Inflammatory macrophage (primary cell): ENCODE data around the gene RET.
A peak's percentile ranks its signal among the peaks of the same experiment; 100 is the strongest.

Experiments
- DNase-seq, 2 donors: peaks; one replicate each; pipeline ENCODE4 v3.0.0-alpha.2; 2020 to 2022

Gene RET

DNA sequence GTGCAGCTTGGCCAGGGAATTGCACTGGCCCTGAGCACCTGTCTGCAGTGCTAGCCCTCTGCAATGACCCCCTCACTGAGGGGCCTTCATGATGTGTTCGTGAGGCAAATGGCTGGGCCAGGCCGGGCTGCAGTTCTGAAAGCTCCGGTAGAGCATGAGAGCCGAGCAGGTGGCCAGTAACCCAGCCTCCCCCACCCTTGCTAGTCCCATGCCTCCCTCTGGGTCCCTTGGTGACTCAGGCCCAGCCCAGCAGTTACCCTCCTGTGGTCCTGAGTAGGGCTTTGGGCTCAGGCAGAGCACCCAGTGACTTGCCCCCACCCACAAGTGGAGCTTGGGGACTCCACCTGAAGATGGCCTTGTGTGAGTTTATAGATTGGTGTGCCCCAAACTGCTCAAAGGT, 45.2 kb downstream of the RET start:
- no peak for DNase-seq

DNA sequence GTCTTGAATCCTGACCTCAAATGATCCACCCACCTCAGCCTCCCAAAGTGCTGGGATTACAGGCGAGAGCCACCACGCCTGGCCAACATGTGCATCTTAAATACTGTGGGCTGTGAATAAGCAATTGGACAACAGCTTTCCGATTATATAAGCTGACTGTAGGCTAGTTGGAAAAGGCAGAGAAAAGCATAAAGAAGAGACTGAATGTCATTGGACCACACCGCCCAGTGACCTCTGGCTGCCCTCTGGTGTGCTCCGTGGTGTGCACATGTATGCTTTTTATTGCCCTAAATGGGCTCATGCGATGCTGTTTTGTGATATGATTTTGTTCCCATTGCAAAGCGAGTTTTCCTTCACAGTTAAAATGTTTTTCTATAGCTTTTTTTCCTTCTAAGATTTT, 46.0 kb downstream of the RET start:
- DNase-seq: no peak

DNA sequence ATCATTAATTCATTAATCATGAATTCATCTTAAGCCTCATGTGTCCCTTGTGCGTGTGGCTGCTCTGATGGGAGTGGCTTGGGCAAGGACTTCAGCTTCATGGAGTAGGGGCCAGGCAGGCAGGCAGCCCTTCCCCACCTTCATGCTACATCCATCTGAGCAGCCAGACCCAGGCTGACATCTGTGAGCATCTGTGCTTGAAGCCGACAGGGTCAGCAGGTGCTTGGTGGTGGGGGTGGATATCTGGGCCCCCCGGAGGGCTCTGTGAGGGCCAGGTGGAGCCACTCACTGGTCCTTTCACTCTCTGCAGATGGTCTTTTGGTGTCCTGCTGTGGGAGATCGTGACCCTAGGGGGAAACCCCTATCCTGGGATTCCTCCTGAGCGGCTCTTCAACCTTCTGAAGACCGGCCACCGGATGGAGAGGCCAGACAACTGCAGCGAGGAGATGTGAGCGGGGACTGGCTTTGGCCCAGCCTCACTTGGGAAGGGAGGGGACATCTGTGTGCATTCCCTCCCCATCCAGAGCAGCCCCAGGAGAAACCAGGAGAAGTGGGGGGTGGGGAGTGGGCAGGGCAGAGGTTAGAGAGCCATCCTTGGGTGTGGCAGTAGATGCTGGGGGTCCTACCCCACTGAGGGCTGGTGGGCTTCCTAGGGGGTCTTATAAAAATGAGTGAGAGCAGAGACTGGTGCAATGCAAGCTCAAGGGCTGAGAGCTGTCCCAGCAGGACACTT, 46.7 kb downstream of the RET start:
- no peak for DNase-seq

GRCh38 chr10:43124094-43124521, 47.2 kb downstream of the RET start:
- DNase-seq: no peak

GRCh38 chr10:43124574-43125273, 47.9 kb downstream of the RET start:
- peak in 1 of 2 donors; percentile 12 for DNase-seq

GRCh38 chr10:43125274-43125845, 48.5 kb downstream of the RET start:
- DNase-seq: no peak

DNA sequence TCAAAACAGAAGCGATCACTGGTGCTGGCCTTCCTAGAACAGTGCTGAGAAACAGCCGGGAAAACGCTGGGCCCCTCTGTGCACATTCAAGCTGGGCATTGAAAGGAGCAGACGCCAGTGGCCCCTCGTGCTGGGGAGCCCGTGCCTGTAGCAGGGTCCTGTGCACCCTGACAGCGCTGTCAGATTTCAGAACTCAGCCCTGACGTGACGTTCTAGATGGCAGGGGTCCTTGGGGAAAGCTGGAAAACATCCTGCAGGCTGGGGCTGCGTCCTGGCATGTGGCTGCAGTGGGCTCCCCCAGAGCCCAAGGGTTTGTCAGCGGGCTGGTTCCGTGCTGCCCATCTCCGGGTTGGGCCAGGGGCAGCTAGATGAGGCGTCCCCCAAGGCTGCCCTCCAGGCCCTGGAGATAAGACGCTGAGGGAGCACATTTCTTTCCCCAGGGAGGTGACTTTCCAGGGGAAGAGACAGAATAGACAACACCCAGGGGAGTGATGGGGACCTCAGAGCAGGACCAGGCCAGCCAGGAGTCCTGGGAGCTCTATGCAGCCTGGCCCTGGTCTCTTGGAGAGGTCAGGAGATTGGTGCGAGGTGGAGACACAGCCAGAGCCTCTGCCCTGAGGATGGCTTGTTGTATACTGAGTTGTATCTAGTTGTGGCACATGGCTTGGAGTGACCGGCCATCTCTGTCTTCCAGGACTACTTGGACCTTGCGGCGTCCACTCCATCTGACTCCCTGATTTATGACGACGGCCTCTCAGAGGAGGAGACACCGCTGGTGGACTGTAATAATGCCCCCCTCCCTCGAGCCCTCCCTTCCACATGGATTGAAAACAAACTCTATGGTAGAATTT, 49.2 kb downstream of the RET start:
- DNase-seq: no peak

DNA sequence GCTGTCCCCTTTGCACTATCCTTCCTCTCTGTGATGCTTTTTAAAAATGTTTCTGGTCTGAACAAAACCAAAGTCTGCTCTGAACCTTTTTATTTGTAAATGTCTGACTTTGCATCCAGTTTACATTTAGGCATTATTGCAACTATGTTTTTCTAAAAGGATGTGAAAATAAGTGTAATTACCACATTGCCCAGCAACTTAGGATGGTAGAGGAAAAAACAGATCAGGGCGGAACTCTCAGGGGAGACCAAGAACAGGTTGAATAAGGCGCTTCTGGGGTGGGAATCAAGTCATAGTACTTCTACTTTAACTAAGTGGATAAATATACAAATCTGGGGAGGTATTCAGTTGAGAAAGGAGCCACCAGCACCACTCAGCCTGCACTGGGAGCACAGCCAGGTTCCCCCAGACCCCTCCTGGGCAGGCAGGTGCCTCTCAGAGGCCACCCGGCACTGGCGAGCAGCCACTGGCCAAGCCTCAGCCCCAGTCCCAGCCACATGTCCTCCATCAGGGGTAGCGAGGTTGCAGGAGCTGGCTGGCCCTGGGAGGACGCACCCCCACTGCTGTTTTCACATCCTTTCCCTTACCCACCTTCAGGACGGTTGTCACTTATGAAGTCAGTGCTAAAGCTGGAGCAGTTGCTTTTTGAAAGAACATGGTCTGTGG, 50.0 kb downstream of the RET start:
- peak; percentile 55 for DNase-seq

- DNase-seq: no peak
Observed at GRCh38 chr10:43127442-43127841, 50.6 kb downstream of the RET start.

GRCh38 chr10:43128331-43128730, 51.5 kb downstream of the RET start:
- DNase-seq: no peak

DNA sequence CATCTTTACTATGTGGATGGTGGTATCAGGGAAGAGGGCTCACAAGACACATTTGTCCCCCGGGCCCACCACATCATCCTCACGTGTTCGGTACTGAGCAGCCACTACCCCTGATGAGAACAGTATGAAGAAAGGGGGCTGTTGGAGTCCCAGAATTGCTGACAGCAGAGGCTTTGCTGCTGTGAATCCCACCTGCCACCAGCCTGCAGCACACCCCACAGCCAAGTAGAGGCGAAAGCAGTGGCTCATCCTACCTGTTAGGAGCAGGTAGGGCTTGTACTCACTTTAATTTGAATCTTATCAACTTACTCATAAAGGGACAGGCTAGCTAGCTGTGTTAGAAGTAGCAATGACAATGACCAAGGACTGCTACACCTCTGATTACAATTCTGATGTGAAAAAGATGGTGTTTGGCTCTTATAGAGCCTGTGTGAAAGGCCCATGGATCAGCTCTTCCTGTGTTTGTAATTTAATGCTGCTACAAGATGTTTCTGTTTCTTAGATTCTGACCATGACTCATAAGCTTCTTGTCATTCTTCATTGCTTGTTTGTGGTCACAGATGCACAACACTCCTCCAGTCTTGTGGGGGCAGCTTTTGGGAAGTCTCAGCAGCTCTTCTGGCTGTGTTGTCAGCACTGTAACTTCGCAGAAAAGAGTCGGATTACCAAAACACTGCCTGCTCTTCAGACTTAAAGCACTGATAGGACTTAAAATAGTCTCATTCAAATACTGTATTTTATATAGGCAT, 52.3 kb downstream of the RET start:
- peak; percentile 93 to 95 for DNase-seq

DNA sequence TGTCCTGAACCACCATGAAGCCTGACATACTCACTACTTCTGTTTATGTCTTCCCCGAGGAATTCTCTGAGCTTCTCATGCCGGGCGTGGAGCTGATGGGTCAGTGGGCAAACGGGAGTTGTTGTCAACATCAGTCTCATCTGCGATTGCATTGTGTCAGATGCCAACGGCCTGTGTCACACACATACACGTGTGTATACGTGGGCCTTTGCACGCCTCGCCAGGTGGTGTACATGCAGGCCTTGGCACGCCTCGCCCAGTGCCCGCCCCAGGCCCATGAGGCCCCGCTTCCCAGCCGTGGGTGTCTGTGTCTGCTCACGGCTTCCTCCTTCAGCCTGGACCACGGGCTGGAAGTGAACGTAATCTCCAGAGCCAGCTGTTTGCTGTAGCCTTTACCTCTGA, 53.9 kb downstream of the RET start:
- DNase-seq: peak in 1 of 2 donors; percentile 59

DNA sequence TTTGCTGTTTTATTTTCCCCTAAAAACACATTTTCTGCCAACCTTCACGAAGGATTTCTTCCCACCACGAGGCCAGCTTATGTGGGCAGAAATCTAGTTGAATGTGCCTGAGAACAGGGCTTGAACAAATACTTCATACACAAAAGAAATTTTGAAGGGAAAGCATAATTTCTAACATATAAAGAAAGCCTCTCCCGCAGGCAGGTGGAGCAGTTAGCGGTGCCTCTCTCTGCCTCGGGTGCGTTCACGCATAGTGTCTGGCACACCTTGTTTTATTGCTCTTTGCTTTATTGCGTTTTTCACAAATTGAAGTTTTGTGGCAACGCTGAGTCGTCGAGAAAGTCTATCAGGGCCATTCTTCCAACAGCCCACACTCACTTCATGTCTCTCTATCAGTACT, 54.4 kb downstream of the RET start:
- no peak for DNase-seq

GRCh38 chr10:43131906-43132305, 55.0 kb downstream of the RET start:
- DNase-seq: no peak

DNA sequence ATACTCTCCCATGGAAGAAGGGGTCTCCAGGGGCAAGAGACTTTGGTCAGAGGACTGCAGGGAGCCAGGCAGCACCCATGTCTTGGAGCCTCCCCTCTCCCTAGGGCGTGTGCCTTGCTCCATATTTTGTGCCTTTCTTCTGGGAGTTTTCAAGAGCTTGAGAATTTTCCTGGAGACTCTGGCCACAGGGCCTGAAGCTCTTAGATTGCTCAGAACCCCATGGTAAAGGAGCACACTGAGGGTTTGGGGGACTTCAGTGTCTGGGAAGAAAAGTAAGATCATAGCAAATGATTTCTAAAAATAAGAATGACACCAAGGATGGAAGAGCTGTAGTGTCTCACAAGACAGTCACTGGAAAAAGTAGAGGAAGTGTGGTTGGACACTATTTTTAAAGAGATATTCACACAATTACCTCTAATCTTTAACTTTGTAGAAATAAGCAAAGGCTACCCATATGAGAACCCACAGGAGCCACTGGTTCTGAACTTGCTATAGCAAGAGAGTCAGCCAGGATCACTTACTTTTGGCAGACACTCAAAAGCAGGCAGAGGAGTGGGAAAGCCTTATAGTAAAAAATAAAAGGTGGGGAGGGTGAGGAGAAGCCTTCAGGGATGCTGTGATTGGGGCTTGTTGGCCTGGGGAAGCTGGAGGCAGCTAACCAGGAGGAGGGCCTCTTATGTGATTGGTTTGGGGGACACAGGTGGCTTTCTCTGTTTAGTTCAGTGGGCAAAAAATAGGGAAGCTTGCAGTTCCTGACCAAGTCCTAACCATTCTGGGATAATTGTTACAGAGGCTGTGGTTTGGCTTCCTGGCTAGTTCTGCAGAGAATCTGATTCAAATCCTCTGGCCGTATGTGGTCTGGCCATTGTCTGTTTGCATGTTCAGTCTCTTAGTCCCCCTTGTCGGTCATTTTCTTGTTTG, 56.3 kb downstream of the RET start:
- peak; percentile 65 to 71 for DNase-seq

DNA sequence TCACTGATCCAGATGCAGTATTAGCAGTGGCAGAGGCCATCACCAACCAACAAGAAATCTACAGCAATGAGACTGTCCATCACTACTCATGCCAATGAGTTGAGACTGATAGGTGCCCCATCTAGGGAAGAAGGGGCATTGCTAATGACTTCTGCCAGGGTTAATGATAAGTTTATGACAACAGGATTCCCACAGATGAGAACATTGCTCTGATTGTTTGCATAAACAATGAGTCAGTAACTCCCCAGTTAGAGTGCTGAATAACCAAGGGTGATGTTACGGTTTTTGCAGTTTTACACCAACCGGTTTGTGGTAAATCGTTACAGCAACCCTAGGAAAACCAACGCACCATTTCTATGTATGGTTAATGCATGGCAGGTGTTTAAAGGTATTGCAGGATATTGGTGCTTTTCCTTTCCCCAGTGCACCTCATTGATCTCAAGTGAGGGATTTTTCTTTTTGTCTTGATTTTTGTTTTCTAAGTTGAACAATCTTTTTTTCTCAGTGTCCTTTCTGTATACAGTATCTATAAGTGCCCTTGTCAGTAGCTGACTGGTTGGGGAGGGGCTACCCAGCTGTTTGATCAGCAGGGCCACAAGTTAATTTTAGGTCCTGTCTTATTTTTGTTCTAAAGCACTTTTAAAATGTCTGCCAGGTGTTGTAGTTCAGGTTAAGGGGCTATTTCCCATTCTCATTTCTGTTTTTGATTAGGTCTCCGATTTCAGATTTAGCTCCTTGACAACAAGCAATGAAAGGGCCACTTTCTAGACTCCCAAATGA, 57.4 kb downstream of the RET start:
- peak in 1 of 2 donors; percentile 19 for DNase-seq

DNA sequence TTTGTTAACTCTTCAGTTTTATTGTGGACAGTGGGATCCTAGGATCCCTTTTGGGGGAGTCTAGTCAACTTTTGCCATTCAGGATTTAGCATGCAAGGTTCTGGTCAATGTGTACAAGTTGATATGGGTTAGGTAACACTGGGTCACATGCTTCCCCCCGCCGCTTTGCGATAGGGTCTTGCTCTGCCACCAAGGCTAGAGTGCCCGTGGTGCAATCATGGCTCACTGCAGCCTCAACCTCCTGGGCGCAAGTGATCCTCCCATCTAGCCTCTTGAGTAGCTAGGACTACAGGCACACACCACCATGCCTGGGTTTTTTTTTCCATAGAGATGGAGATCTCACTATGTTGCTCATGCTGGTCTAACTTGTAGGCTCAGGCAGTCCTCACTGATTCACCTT, 58.2 kb downstream of the RET start:
- peak in 1 of 2 donors; percentile 32 for DNase-seq

GRCh38 chr10:43135656-43136055, 58.8 kb downstream of the RET start:
- DNase-seq: no peak

GRCh38 chr10:43136432-43136831, 59.6 kb downstream of the RET start:
- no peak for DNase-seq
